ENCODE results near the gene MRPL54.
"Not testable (repeated sequence)": the region's sequence is repeated elsewhere in the genome, so short reads cannot be mapped to it uniquely, and the experiment has no call there.

Gene MRPL54

DNA sequence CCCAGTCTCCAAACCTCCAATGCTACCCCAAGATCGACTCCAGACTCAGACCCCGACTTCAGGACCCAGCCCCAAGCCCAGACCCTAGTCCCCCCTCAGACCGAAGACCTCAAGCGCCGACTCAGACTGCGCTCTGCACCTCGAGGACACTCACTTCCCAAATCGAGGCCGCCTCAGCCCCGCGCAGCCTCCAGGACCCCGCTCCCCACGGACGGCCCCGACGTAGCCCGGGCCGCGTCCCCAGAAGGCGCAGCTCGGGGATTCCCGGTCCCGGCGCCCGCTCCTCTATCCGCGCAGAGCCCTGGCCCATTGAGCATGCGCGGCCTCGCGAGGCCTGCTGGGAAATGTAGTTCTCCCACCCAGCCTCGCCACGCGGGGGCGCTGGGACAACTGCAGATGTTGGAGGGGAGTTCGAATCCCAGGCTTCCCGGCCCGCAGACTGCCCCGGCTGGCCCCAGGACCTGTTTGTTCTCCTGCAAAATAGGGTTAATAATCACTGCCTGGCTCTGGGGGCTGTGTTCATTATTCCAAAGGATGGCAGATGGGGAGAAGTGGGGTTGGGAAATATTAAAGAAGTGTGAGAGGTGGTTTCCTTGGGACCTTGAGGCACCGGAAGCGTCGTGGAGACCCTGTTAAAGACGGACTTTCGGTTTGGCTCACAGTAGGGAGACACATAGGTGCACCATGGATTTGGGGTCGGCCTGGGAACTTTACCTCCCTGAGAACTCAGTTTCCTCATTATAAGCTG, 926 bp upstream of the MRPL54 start, which contains the start of gene APBA3:
TSS of gene APBA3 (minus strand) at position 311 of the 748 bp plus-strand sequence. CDS start 1,428 bp downstream, outside the sequence.
- H3K27me3 ChIP-seq (ENCODE audit: control insufficient read depth, insufficient read depth, low read length): no peaks in the 10 kb centered on the region
- peak within 1 kb of the TSS; percentile 96 for H3K4me2 ChIP-seq (ENCODE audit: low read length)
- peaks cover 14% of the 10 kb centered on the region for H3K36me3 ChIP-seq (ENCODE audit: insufficient read depth, low read length)
- H3K4me3 ChIP-seq (ENCODE audit: low read length): peak within 1 kb of the TSS; percentile 98
- H3K4me1 ChIP-seq (ENCODE audit: control insufficient read depth, insufficient read depth, low read length): peaks cover 18% of the 10 kb centered on the region
- no peaks in the 10 kb centered on the region for H3K9me3 ChIP-seq (replicated peaks; ENCODE audit: low read length)
- H3K9ac ChIP-seq (ENCODE audit: low read depth, low read length): peak within 1 kb of the TSS; percentile 94

DNA sequence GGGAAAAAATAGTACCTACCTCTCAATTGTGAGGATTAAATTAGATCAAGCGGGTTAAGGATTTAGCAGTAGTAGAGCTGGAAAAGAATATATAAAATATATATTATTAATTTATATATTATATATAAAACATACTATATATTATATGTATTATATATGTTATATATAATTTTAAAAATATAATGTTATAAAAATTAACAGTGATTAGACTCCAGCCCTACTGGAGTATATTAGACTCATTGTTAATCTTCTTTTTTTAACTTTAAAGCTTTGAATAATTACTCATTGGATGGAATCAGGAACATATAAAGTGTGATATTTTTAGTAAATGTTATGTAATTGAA, 380 bp upstream of the MRPL54 start:
- H3K9ac ChIP-seq (ENCODE audit: low read depth, low read length): no peak overlapping the region
- no peaks in the 10 kb centered on the region for H3K27me3 ChIP-seq (ENCODE audit: control insufficient read depth, insufficient read depth, low read length)
- H3K9me3 ChIP-seq (replicated peaks; ENCODE audit: low read length): no peaks in the 10 kb centered on the region
- H3K36me3 ChIP-seq (ENCODE audit: insufficient read depth, low read length): peaks cover 20% of the 10 kb centered on the region
- peak overlapping the region; percentile 98 for H3K4me3 ChIP-seq (ENCODE audit: low read length)
- H3K4me1 ChIP-seq (ENCODE audit: control insufficient read depth, insufficient read depth, low read length): peaks cover 18% of the 10 kb centered on the region
- peak overlapping the region; percentile 96 for H3K4me2 ChIP-seq (ENCODE audit: low read length)

DNA sequence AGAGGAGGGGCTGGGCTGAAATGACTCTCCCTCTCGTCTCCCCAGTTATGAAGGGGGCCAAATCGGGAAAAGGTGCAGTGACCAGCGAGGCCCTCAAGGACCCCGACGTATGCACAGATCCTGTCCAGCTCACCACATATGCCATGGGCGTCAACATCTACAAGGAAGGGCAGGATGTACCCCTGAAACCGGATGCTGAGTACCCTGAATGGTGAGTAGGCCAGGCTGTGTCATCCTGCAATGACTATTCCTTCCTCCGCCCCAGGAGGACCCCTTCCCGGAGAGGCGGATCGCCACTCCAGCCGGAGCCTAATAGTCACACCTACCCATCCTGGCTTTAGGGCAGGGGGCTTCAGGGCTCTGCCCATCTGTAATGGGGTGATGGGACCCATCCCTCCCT, 2.6 kb downstream of the MRPL54 start:
- Histone ChIP-seq H3K4me2 (ENCODE audit: low read length) (no peak overlapping the region), H3K36me3 (ENCODE audit: insufficient read depth, low read length) (peaks cover 22% of the 10 kb centered on the region), H3K27me3 (ENCODE audit: control insufficient read depth, insufficient read depth, low read length) (no peaks in the 10 kb centered on the region), H3K9ac (ENCODE audit: low read depth, low read length) (no peak overlapping the region), H3K4me3 (ENCODE audit: low read length) (no peak overlapping the region), H3K4me1 (ENCODE audit: control insufficient read depth, insufficient read depth, low read length) (peaks cover 18% of the 10 kb centered on the region), H3K9me3 (replicated peaks; ENCODE audit: low read length) (no peaks in the 10 kb centered on the region)

DNA sequence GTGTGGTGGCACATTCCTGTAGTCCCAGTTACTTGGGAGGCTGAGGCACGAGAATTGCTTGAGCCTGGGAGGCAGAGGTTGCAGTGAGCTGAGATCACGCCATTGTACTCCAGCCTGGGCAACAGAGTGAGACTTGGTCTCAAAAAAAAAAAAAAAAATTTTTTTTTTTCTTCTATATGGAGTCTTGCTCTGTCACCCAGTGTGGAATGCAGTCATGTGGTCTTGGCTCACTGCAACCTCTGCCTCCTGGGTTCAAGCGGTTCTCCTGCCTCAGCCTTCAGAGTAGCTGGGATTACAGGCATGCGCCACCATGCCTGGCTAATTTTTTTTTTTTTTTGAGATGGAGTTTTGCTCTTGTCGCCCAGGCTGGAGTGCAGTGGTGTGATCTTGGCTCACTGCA, 3.3 kb downstream of the MRPL54 start:
- not testable (repeated sequence) for H3K4me3 ChIP-seq (ENCODE audit: low read length); H3K9ac ChIP-seq (ENCODE audit: low read depth, low read length); H3K9me3 ChIP-seq (replicated peaks; ENCODE audit: low read length); H3K4me2 ChIP-seq (ENCODE audit: low read length); H3K27me3 ChIP-seq (ENCODE audit: control insufficient read depth, insufficient read depth, low read length)
- Histone ChIP-seq H3K36me3 (ENCODE audit: insufficient read depth, low read length) (peaks cover 22% of the 10 kb centered on the region), H3K4me1 (ENCODE audit: control insufficient read depth, insufficient read depth, low read length) (peaks cover 12% of the 10 kb centered on the region)

DNA sequence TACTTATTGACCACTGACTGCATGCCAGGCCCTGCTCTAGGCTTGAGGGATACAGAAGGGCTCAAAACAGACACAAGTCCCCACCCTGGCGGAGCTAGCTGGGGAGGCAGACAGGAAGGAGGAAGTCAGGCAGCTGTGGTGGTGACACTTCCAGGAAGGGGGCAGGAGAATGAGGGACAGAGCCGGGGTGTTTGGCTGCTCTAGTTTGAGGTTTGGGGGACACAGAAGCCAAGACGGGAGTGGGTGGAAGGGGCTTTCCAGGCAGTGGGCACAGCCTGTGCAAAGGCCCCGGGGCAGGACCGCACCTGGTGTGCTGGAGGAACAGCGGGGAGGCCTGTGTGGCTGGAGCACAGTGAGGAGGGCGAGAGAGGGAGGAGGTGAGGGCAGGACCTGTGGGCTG, 4.0 kb downstream of the MRPL54 start:
- no peak overlapping the region for H3K4me3 ChIP-seq (ENCODE audit: low read length)
- H3K4me2 ChIP-seq (ENCODE audit: low read length): no peak overlapping the region
- H3K9ac ChIP-seq (ENCODE audit: low read depth, low read length): no peak overlapping the region
- no peaks in the 10 kb centered on the region for H3K27me3 ChIP-seq (ENCODE audit: control insufficient read depth, insufficient read depth, low read length)
- H3K9me3 ChIP-seq (replicated peaks; ENCODE audit: low read length): no peaks in the 10 kb centered on the region
- H3K36me3 ChIP-seq (ENCODE audit: insufficient read depth, low read length): peaks cover 22% of the 10 kb centered on the region
- H3K4me1 ChIP-seq (ENCODE audit: control insufficient read depth, insufficient read depth, low read length): peaks cover 10% of the 10 kb centered on the region

DNA sequence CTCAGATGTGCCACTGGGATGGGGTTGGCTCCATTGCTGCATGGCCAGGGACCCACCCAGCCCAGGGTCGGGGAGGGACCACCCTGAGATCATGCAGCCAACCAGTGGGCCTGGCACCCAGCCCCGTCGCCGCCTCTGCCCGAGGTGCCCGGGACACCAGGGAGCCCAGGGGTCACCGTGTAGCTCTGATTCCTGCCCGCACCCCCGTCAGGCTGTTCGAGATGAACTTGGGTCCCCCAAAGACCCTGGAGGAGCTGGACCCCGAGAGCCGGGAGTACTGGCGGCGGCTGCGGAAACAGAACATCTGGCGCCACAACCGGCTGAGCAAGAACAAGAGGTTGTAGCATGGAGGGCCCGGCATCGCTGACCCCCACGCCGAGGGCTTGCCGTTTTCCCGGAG, 4.6 kb downstream of the MRPL54 start:
- Histone ChIP-seq H3K4me1 (ENCODE audit: control insufficient read depth, insufficient read depth, low read length) (peaks cover 6% of the 10 kb centered on the region), H3K9ac (ENCODE audit: low read depth, low read length) (no peak overlapping the region), H3K36me3 (ENCODE audit: insufficient read depth, low read length) (peaks cover 22% of the 10 kb centered on the region), H3K27me3 (ENCODE audit: control insufficient read depth, insufficient read depth, low read length) (no peaks in the 10 kb centered on the region), H3K9me3 (replicated peaks; ENCODE audit: low read length) (no peaks in the 10 kb centered on the region), H3K4me3 (ENCODE audit: low read length) (no peak overlapping the region), H3K4me2 (ENCODE audit: low read length) (no peak overlapping the region)

DNA sequence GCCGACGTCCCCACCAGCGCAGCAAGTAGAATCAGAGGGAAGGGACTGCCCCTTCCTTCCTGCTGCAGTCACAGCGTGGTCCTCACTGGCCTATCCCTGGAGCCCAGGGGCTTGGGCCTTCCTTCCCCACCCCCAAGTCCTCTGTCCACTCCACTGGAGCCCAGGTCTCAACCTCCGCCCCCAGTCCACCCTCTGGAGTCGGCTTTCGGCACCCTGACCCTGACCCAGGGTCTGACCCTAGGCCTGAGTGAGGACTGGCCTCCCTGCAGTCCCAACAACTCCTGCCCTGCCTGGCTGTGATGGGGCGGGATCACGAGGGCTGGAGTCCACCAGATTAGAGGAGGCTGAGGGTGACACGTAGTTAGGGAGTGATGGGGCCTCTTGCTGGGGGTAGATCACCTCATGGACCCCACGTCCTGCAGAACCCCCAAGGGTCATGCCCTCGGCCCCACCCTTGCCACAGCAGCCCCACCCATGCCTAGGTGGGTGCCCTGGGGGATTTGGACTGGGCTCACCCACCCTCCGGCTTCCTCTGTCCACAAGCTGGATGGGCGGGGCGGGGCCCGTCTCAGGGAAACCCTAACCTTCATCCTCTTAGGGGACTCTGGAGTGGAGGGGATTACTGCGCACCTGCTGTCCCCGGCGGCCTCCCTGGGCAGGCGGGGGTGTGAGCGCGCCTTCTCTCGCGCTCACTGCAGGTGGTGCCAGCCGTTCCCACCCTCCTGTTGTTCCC, 5.7 kb downstream of the MRPL54 start:
- Histone ChIP-seq H3K9ac (ENCODE audit: low read depth, low read length) (no peak overlapping the region), H3K4me3 (ENCODE audit: low read length) (no peak overlapping the region)

DNA sequence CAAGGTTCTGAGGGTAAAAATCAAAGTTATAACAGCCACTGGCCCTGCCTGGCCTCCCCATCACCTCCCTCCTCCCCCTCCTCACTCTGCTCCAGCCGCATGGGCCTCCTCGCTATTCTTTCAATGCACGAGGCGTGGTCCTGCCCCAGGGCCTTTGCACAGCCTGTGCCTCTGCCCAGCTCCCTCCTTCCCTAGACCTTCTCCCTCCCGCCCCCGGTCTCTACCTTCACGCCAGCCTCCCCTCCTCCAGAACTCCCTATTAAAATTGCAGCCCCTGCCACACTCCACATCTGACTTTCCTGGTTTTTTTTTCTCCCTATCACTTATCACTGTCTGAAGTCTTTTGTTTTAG, 6.2 kb downstream of the MRPL54 start:
- H3K4me2 ChIP-seq (ENCODE audit: low read length): no peak overlapping the region
- peaks cover under 1% of the 10 kb centered on the region for H3K27me3 ChIP-seq (ENCODE audit: control insufficient read depth, insufficient read depth, low read length)
- no peaks in the 10 kb centered on the region for H3K4me1 ChIP-seq (ENCODE audit: control insufficient read depth, insufficient read depth, low read length)
- no peaks in the 10 kb centered on the region for H3K9me3 ChIP-seq (replicated peaks; ENCODE audit: low read length)
- no peak overlapping the region for H3K4me3 ChIP-seq (ENCODE audit: low read length)
- H3K36me3 ChIP-seq (ENCODE audit: insufficient read depth, low read length): peaks cover 22% of the 10 kb centered on the region
- H3K9ac ChIP-seq (ENCODE audit: low read depth, low read length): no peak overlapping the region

More for the DNA sequence above, 5.7 kb downstream of the MRPL54 start:
- H3K27me3 ChIP-seq (ENCODE audit: control insufficient read depth, insufficient read depth, low read length): no peaks in the 10 kb centered on the region
- H3K4me2 ChIP-seq (ENCODE audit: low read length): no peak overlapping the region
- peaks cover 4% of the 10 kb centered on the region for H3K4me1 ChIP-seq (ENCODE audit: control insufficient read depth, insufficient read depth, low read length)
- H3K9me3 ChIP-seq (replicated peaks; ENCODE audit: low read length): no peaks in the 10 kb centered on the region
- H3K36me3 ChIP-seq (ENCODE audit: insufficient read depth, low read length): peaks cover 22% of the 10 kb centered on the region

DNA sequence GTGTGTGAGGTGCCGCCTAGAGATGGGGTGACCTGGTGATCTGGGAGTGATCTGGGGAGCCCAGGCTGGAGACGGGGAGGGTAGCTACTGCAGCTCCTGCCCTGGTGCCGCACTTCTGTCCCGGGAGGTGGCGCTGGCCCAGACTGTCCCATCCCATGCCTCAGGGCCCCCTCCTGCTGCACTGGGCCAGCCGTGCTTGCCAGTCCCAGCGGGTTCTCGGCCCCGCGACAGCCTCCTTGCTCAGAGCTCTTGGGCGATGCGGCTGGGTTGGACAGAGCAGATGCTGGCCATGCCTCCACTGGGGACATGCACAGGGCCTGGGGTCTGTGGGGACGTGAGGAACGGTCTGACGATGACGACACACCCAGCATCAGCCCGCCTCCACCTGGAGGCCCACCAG, 7.0 kb downstream of the MRPL54 start:
- H3K27me3 ChIP-seq (ENCODE audit: control insufficient read depth, insufficient read depth, low read length): peaks cover 8% of the 10 kb centered on the region
- H3K4me1 ChIP-seq (ENCODE audit: control insufficient read depth, insufficient read depth, low read length): no peaks in the 10 kb centered on the region
- no peak overlapping the region for H3K4me2 ChIP-seq (ENCODE audit: low read length)
- no peak overlapping the region for H3K9ac ChIP-seq (ENCODE audit: low read depth, low read length)
- H3K4me3 ChIP-seq (ENCODE audit: low read length): no peak overlapping the region
- H3K36me3 ChIP-seq (ENCODE audit: insufficient read depth, low read length): peaks cover 22% of the 10 kb centered on the region
- no peaks in the 10 kb centered on the region for H3K9me3 ChIP-seq (replicated peaks; ENCODE audit: low read length)

DNA sequence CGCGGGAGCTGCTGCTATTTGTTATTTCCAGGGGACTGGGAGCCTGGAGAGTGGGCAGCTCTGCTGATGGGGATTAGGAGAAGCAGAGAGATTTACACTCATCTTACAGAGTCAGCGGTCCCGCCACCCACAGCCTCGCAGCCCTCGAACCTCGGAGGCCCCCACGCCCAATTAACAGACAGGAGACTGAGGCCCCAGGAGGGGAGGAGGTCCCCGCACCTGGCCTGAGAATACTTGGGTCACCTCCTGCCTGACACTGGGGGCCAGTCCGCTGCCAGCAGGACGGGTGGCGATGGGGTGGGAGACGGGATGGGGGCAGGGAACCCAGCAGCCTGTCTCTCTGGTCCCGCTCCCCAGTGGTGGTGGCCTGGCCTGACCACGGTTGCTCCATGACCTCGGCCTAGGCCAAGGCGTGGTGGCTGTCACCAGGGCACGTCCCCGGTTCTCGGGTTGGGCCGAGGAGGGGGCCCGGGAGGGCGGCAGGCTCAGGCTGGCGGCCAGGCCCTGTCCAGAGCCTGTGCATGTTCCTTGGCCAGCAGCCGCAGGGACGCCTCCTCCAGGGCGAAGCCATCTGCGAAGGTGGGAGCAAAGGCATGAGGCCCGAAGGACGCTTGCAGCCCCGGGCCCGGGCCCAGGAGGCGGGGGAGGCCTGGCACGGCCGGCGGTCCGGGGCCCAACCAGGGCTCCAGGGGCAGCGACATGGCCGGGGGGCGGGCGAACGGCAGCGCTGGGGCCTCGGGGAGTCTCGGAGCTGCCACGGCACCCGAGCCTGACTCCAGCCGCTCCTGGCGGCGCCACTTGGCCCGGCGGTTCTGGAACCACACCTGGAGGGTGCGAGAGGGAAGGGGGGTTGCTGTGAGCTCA, 7.9 kb downstream of the MRPL54 start:
- Histone ChIP-seq H3K9ac (ENCODE audit: low read depth, low read length) (no peak overlapping the region), H3K9me3 (replicated peaks; ENCODE audit: low read length) (no peaks in the 10 kb centered on the region), H3K27me3 (ENCODE audit: control insufficient read depth, insufficient read depth, low read length) (peaks cover 11% of the 10 kb centered on the region), H3K36me3 (ENCODE audit: insufficient read depth, low read length) (peaks cover 17% of the 10 kb centered on the region), H3K4me1 (ENCODE audit: control insufficient read depth, insufficient read depth, low read length) (no peaks in the 10 kb centered on the region), H3K4me2 (ENCODE audit: low read length) (no peak overlapping the region), H3K4me3 (ENCODE audit: low read length) (no peak overlapping the region)
